ENCODE data around the gene ODAD2. TPM values are rescaled to one million over a fixed set of nuclear protein-coding genes. Genes with fewer than 3 reads are reported as not detected.

ODAD2 gene
- total and polyA plus RNA-seq, 2 donors (not counting 1 experiment from before 2014, with no cell fraction given), result 0.12 to 1.3 TPM

DNA sequence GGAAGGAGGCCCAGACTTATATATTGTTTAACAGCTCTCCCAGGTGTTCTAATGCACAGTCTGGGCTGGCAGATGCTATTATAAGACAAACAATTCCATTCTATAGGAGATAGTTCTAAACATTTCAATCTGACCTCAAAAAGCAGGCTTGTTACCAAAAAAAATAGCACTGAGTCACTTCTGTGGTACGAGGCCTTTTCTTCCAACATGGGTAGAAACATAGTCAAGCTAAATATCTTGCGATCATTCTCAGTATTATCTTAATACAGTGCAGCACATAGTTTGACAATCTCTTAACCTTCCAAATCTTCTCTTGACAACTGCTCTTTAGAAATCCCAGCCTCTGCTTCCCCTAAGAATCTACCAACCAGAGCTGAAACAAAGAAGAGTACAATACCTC is 206.7 kb downstream of the ODAD2 start:
- Histone ChIP-seq H3K27me3 (ENCODE audit: control insufficient read depth, insufficient read depth, low read length) (no peaks in the 10 kb centered on the region), H3K9ac (ENCODE audit: insufficient read depth, low read length) (no peak overlapping the region), H3K79me2 (ENCODE audit: control insufficient read depth, insufficient read depth, low read length) (no peaks in the 10 kb centered on the region), H3K36me3 (ENCODE audit: control insufficient read depth, insufficient read depth, low read length) (no peaks in the 10 kb centered on the region), H4K20me1 (ENCODE audit: control insufficient read depth, extremely low read depth, insufficient read depth, low read length) (no peaks in the 10 kb centered on the region), H3K4me3 (replicated peaks in 1 of 4; ENCODE audit: control extremely low read depth in 1 of 4, insufficient read depth in 1 of 4, low read depth in 3 of 4, low read length in 4 of 4) (no peak overlapping the region), H3K4me1 (ENCODE audit: control insufficient read depth, extremely low read depth, insufficient read depth, low read length) (no peaks in the 10 kb centered on the region), H3K9me3 (ENCODE audit: control insufficient read depth, insufficient read depth, low read depth, low read length) (no peaks in the 10 kb centered on the region), H3K4me2 (ENCODE audit: extremely low read depth, insufficient read depth, low read length) (no peak overlapping the region), H3K27ac (ENCODE audit: insufficient read depth, low read length) (no peak overlapping the region), H2AFZ (ENCODE audit: low read length) (no peak overlapping the region)
- peak in 1 of 2 donors; percentile 36 for DNase-seq (ENCODE audit: low read depth in 2 of 2)
- TF ChIP-seq EZH2 (IDR thresholded peaks at IDR 0.05; ENCODE audit: low read length, missing control alignments), result no peak
- no peak for TF ChIP-seq CTCF (conservative IDR thresholded peaks at IDR 0.05 in 1 of 2, IDR thresholded peaks at IDR 0.05 in 1 of 2; ENCODE audit: low read depth in 1 of 2, low read length in 2 of 2)

DNA sequence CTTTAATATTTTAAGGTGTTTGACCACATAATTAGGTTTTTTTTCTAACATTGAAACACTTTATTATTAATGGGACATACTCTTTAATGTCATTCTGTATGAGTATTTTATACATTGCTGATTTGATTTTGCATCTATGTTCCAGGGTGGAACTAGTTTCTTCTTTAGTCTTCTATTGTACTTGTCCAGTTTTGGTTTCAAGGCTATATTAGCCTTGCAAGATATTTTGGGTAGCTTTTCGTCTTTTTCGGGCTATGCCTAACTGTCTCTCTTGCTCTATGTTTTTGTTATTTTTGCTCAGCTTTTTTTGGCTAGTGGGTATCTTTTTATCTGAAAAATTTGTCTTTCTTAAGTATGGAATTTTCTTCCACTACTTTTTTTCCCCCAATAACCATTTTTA is 214.6 kb downstream of the ODAD2 start:
- H4K20me1 ChIP-seq (ENCODE audit: control insufficient read depth, extremely low read depth, insufficient read depth, low read length), result no peaks in the 10 kb centered on the region
- no peaks in the 10 kb centered on the region for H3K36me3 ChIP-seq (ENCODE audit: control insufficient read depth, insufficient read depth, low read length)
- no peaks in the 10 kb centered on the region for H3K27me3 ChIP-seq (ENCODE audit: control insufficient read depth, insufficient read depth, low read length)
- H3K9ac ChIP-seq (ENCODE audit: insufficient read depth, low read length), result no peak overlapping the region
- no peak overlapping the region for H2AFZ ChIP-seq (ENCODE audit: low read length)
- no peak overlapping the region for H3K4me2 ChIP-seq (ENCODE audit: extremely low read depth, insufficient read depth, low read length)
- no peak overlapping the region for H3K4me3 ChIP-seq (replicated peaks in 1 of 4; ENCODE audit: control extremely low read depth in 1 of 4, insufficient read depth in 1 of 4, low read depth in 3 of 4, low read length in 4 of 4)
- no peaks in the 10 kb centered on the region for H3K9me3 ChIP-seq (ENCODE audit: control insufficient read depth, insufficient read depth, low read depth, low read length)
- no peak overlapping the region for H3K27ac ChIP-seq (ENCODE audit: insufficient read depth, low read length)
- no peaks in the 10 kb centered on the region for H3K4me1 ChIP-seq (ENCODE audit: control insufficient read depth, extremely low read depth, insufficient read depth, low read length)
- no peaks in the 10 kb centered on the region for H3K79me2 ChIP-seq (ENCODE audit: control insufficient read depth, insufficient read depth, low read length)
- TF ChIP-seq CTCF (conservative IDR thresholded peaks at IDR 0.05 in 1 of 2, IDR thresholded peaks at IDR 0.05 in 1 of 2; ENCODE audit: low read depth in 1 of 2, low read length in 2 of 2) (no peak), EZH2 (IDR thresholded peaks at IDR 0.05; ENCODE audit: low read length, missing control alignments) (no peak)
- DNase-seq (ENCODE audit: low read depth in 2 of 2), result no peak

GRCh38 chr10:27783660-27784059 is 215.2 kb downstream of the ODAD2 start:
- no peaks in the 10 kb centered on the region for H3K79me2 ChIP-seq (ENCODE audit: control insufficient read depth, insufficient read depth, low read length)
- H3K27me3 ChIP-seq (ENCODE audit: control insufficient read depth, insufficient read depth, low read length), result no peaks in the 10 kb centered on the region
- no peaks in the 10 kb centered on the region for H3K9me3 ChIP-seq (ENCODE audit: control insufficient read depth, insufficient read depth, low read depth, low read length)
- no peaks in the 10 kb centered on the region for H3K36me3 ChIP-seq (ENCODE audit: control insufficient read depth, insufficient read depth, low read length)
- no peak overlapping the region for H3K27ac ChIP-seq (ENCODE audit: insufficient read depth, low read length)
- no peaks in the 10 kb centered on the region for H4K20me1 ChIP-seq (ENCODE audit: control insufficient read depth, extremely low read depth, insufficient read depth, low read length)
- TF ChIP-seq CTCF (conservative IDR thresholded peaks at IDR 0.05 in 1 of 2, IDR thresholded peaks at IDR 0.05 in 1 of 2; ENCODE audit: low read depth in 1 of 2, low read length in 2 of 2), result peak in 1 of 2 donors; percentile 54
- no peak for TF ChIP-seq EZH2 (IDR thresholded peaks at IDR 0.05; ENCODE audit: low read length, missing control alignments)
- H3K4me3 ChIP-seq (replicated peaks in 1 of 4; ENCODE audit: control extremely low read depth in 1 of 4, insufficient read depth in 1 of 4, low read depth in 3 of 4, low read length in 4 of 4), result no peak overlapping the region
- peak; percentile 59 to 66 for DNase-seq (ENCODE audit: low read depth in 2 of 2)
- no peak overlapping the region for H3K9ac ChIP-seq (ENCODE audit: insufficient read depth, low read length)
- H3K4me1 ChIP-seq (ENCODE audit: control insufficient read depth, extremely low read depth, insufficient read depth, low read length), result no peaks in the 10 kb centered on the region
- H3K4me2 ChIP-seq (ENCODE audit: extremely low read depth, insufficient read depth, low read length), result no peak overlapping the region
- no peak overlapping the region for H2AFZ ChIP-seq (ENCODE audit: low read length)
